H9 (cell line): ENCODE data around the gene QSOX1. TPM values are rescaled to one million over a fixed set of nuclear protein-coding genes. Genes with fewer than 3 reads are reported as not detected.

Source experiments
- DNase-seq: peaks from one replicate; pipeline ENCODE4 v3.0.0-alpha.2; 2017
- H2AFZ ChIP-seq: one replicate; pipeline ENCODE4 v1.6.1; 2013; ENCODE audit warnings: mild to moderate bottlenecking, low read length, control low read depth, moderate library complexity
- H2AK5ac ChIP-seq: 2 replicates; pipeline ENCODE4 v1.6.1; 2013; ENCODE audit warnings: low read length, control low read depth, mixed read lengths; ENCODE audit not compliant: insufficient read length
- H2BK120ac ChIP-seq: one replicate; pipeline ENCODE4 v1.6.1; 2013; ENCODE audit warnings: low read depth, mild to moderate bottlenecking, low read length, control low read depth, inconsistent platforms; ENCODE audit not compliant: poor library complexity, severe bottlenecking
- H2BK12ac ChIP-seq: 2 replicates; pipeline ENCODE4 v1.6.1; 2013; ENCODE audit warnings: low read length, control low read depth, mixed read lengths, low read depth; ENCODE audit not compliant: insufficient read length
- H2BK15ac ChIP-seq: 2 replicates; pipeline ENCODE4 v1.6.1; 2013; ENCODE audit warnings: low read depth, low read length, control low read depth
- H2BK20ac ChIP-seq: one replicate; pipeline ENCODE4 v1.6.1; 2013; ENCODE audit warnings: low read depth, mild to moderate bottlenecking, low read length, control low read depth, inconsistent platforms; ENCODE audit not compliant: poor library complexity, severe bottlenecking
- H2BK5ac ChIP-seq: 2 replicates; pipeline ENCODE4 v1.6.1; 2013; ENCODE audit warnings: low read length, control low read depth, mixed read lengths; ENCODE audit not compliant: insufficient read length
- H3K14ac ChIP-seq: 2 replicates; pipeline ENCODE4 v1.6.1; 2013; ENCODE audit warnings: low read length, control low read depth; ENCODE audit not compliant: insufficient read depth
- H3K18ac ChIP-seq: 2 replicates; pipeline ENCODE4 v1.6.1; 2013; ENCODE audit warnings: low read depth, mild to moderate bottlenecking, mixed read lengths, low read length, control low read depth; ENCODE audit not compliant: insufficient read length
- H3K23ac ChIP-seq: 2 replicates; pipeline ENCODE4 v1.6.1; 2013; ENCODE audit warnings: low read length, control low read depth, mixed read lengths, low read depth; ENCODE audit not compliant: insufficient read length
- H3K23me2 ChIP-seq: 2 replicates; pipeline ENCODE4 v1.6.1; 2013; ENCODE audit warnings: low read depth, mild to moderate bottlenecking, mixed read lengths, low read length, control low read depth; ENCODE audit not compliant: insufficient read length, poor library complexity, severe bottlenecking
- H3K27ac ChIP-seq: 2 replicates; pipeline ENCODE4 v1.5.1; 2013; ENCODE audit warnings: low read length, control low read depth, mixed read lengths, low read depth; ENCODE audit not compliant: insufficient read length
- H3K27me3 ChIP-seq: 2 replicates; pipeline ENCODE4 v1.6.1; 2013; ENCODE audit warnings: low read length, control low read depth, inconsistent platforms; ENCODE audit not compliant: insufficient read depth
- H3K4ac ChIP-seq: 2 replicates; pipeline ENCODE4 v1.6.1; 2013; ENCODE audit warnings: low read depth, mild to moderate bottlenecking, control low read depth, inconsistent platforms, low read length, moderate library complexity
- H3K4me1 ChIP-seq: 2 replicates; pipeline ENCODE4 v1.6.1; 2013; ENCODE audit warnings: low read length, control low read depth, inconsistent platforms; ENCODE audit not compliant: insufficient read depth
- H3K4me2 ChIP-seq: 2 replicates; pipeline ENCODE4 v1.6.1; 2013; ENCODE audit warnings: low read length, control low read depth, mixed read lengths; ENCODE audit not compliant: insufficient read length, insufficient read depth
- H3K56ac ChIP-seq: 2 replicates; pipeline ENCODE4 v1.6.1; 2013; ENCODE audit warnings: low read depth, mild to moderate bottlenecking, mixed read lengths, low read length, control low read depth; ENCODE audit not compliant: insufficient read length
- H3K79me1 ChIP-seq: 2 replicates; pipeline ENCODE4 v1.6.1; 2013; ENCODE audit warnings: low read depth, mild to moderate bottlenecking, moderate library complexity, low read length, control low read depth, inconsistent platforms; ENCODE audit not compliant: insufficient read depth, poor library complexity, severe bottlenecking
- H3K79me2 ChIP-seq: 2 replicates; pipeline ENCODE4 v1.6.1; 2013; ENCODE audit warnings: low read length, control low read depth, inconsistent platforms; ENCODE audit not compliant: insufficient read depth
- H3K9ac ChIP-seq: 2 replicates; pipeline ENCODE4 v1.6.1; 2013; ENCODE audit warnings: low read length, control low read depth, mixed read lengths; ENCODE audit not compliant: insufficient read length; ENCODE audit errors: extremely low read depth
- H3K9me3 ChIP-seq: one replicate; pipeline ENCODE4 v1.6.1; 2013; ENCODE audit warnings: low read depth, low read length, inconsistent platforms; ENCODE audit not compliant: control insufficient read depth
- H3T11ph ChIP-seq: one replicate; pipeline ENCODE4 v1.6.1; 2013; ENCODE audit warnings: mild to moderate bottlenecking, low read length, control low read depth, inconsistent platforms
- H4K20me1 ChIP-seq: one replicate; pipeline ENCODE4 v1.6.1; 2013; ENCODE audit not compliant: control insufficient read depth, insufficient read length, insufficient read depth
- H4K5ac ChIP-seq: 2 replicates; pipeline ENCODE4 v1.6.1; 2013; ENCODE audit warnings: low read depth, mild to moderate bottlenecking, mixed read lengths, low read length, control low read depth; ENCODE audit not compliant: insufficient read length
- H4K8ac ChIP-seq: replicated peaks from 2 replicates; pipeline ENCODE4 v1.6.1; 2013; ENCODE audit warnings: low read length, control low read depth, mixed read lengths, low read depth; ENCODE audit not compliant: insufficient read length
- H4K91ac ChIP-seq: 2 replicates; pipeline ENCODE4 v1.6.1; 2013; ENCODE audit warnings: low read depth, mild to moderate bottlenecking, moderate library complexity, mixed read lengths, low read length, control low read depth; ENCODE audit not compliant: insufficient read length
- H3K27ac Mint-ChIP-seq, 3 experiments: 2 replicates in 2 of 3; 3 replicates in 1 of 3; pipeline ENCODE4 v1.8.0; 2020 to 2021; ENCODE audit warnings: mixed read lengths in 3 of 3, mild to moderate bottlenecking in 1 of 3, moderate library complexity in 1 of 3
- H3K27me3 Mint-ChIP-seq: 2 replicates; pipeline ENCODE4 v1.8.0; 2021; ENCODE audit warnings: low read depth, mild to moderate bottlenecking, moderate library complexity, mixed read lengths
- H3K36me3 Mint-ChIP-seq, 3 experiments: 2 replicates in 2 of 3; 3 replicates in 1 of 3; pipeline ENCODE4 v1.8.0; 2020 to 2021; ENCODE audit warnings: low read depth in 3 of 3, mixed read lengths in 3 of 3; ENCODE audit not compliant: insufficient read depth in 1 of 3
- H3K4me1 Mint-ChIP-seq, 2 experiments: 2 replicates each; pipeline ENCODE4 v1.8.0; 2020; ENCODE audit warnings: mixed read lengths in 2 of 2
- H3K4me3 Mint-ChIP-seq, 2 experiments: 2 replicates in 1 of 2; 3 replicates in 1 of 2; pipeline ENCODE4 v1.8.0; 2020 to 2021; ENCODE audit warnings: mild to moderate bottlenecking in 2 of 2, mixed read lengths in 2 of 2, moderate library complexity in 1 of 2
- H3K9me3 Mint-ChIP-seq, 2 experiments: 2 replicates in 1 of 2; 3 replicates in 1 of 2; pipeline ENCODE4 v1.8.0; 2020; ENCODE audit warnings: mild to moderate bottlenecking in 2 of 2, mixed read lengths in 2 of 2, moderate library complexity in 1 of 2
- WGBS: extraction: QIAGEN DNeasy Blood & Tissue Kit; methylation state at CpG from one replicate; pipeline ENCODE4 v1.1.7; 2013; ENCODE audit warnings: missing lambda C conversion rate, low lambda C conversion rate, mixed read lengths; ENCODE audit not compliant: insufficient read length; ENCODE audit errors: extremely low coverage; 5-methylcytosine and 5-hydroxymethylcytosine counted together
- total RNA-seq: library from RNA; stranded (reverse); gene quantifications from 2 replicates; pipeline ENCODE4 v1.2.1, GENCODE V29; 2021
- TF ChIP-seq, protein P1 (sequence below): fragments of 200-600 bp; sonication (generic); conservative IDR thresholded peaks from 3 replicates; pipeline ENCODE4 v1.8.0; 2021; ENCODE audit warnings: antibody characterized with exemption, mild to moderate bottlenecking

QSOX1 gene
- total RNA-seq, 1 experiment from 2014 or later: 79.2 TPM

- no CpG with 5 or more reads among the region's 16 CpGs for WGBS
- no peak overlapping the region for H3K4me3 Mint-ChIP-seq
These were observed 3.8 kb downstream of the QSOX1 start for GRCh38 chr1:180158149-180159147.

More at GRCh38 chr1:180158149-180159147, 3.8 kb downstream of the QSOX1 start:
- H3K23me2 ChIP-seq: peaks cover 8% of the 10 kb centered on the region
- H3T11ph ChIP-seq: no peak overlapping the region
- H2BK120ac ChIP-seq: no peak overlapping the region
- H4K91ac ChIP-seq: no peak overlapping the region
- H3K27ac Mint-ChIP-seq: no peak overlapping the region
- no peak overlapping the region for H2AK5ac ChIP-seq
- TF ChIP-seq, protein P1, sequence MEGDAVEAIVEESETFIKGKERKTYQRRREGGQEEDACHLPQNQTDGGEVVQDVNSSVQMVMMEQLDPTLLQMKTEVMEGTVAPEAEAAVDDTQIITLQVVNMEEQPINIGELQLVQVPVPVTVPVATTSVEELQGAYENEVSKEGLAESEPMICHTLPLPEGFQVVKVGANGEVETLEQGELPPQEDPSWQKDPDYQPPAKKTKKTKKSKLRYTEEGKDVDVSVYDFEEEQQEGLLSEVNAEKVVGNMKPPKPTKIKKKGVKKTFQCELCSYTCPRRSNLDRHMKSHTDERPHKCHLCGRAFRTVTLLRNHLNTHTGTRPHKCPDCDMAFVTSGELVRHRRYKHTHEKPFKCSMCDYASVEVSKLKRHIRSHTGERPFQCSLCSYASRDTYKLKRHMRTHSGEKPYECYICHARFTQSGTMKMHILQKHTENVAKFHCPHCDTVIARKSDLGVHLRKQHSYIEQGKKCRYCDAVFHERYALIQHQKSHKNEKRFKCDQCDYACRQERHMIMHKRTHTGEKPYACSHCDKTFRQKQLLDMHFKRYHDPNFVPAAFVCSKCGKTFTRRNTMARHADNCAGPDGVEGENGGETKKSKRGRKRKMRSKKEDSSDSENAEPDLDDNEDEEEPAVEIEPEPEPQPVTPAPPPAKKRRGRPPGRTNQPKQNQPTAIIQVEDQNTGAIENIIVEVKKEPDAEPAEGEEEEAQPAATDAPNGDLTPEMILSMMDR: no peak
- H3K9me3 ChIP-seq: no peaks in the 10 kb centered on the region
- H3K4me1 ChIP-seq: peaks cover 3% of the 10 kb centered on the region; the same call in 1 of the 2 replicates
- DNase-seq: no peak
- no peak overlapping the region for H2BK12ac ChIP-seq
- no peaks in the 10 kb centered on the region; the same call in 1 of the 2 replicates for H3K27me3 ChIP-seq
- H2AFZ ChIP-seq: no peak overlapping the region
- H4K8ac ChIP-seq: no peak overlapping the region
- no peak overlapping the region for H3K14ac ChIP-seq
- no peak overlapping the region for H2BK20ac ChIP-seq
- no peak overlapping the region for H3K9ac ChIP-seq
- H2BK5ac ChIP-seq: no peak overlapping the region
- no peak overlapping the region for H3K4ac ChIP-seq
- H3K27me3 Mint-ChIP-seq: peaks cover 8% of the 10 kb centered on the region
- H3K4me2 ChIP-seq: no peak overlapping the region
- peaks cover 37 to 49% of the 10 kb centered on the region in 2 experiments for H3K4me1 Mint-ChIP-seq
- H3K36me3 Mint-ChIP-seq: no peaks in the 10 kb centered on the region; a peak in 1 of 7 replicates
- H2BK15ac ChIP-seq: no peak overlapping the region
- H3K9me3 Mint-ChIP-seq: no peaks in the 10 kb centered on the region
- H4K5ac ChIP-seq: no peak overlapping the region
- H3K79me2 ChIP-seq: peaks cover 3% of the 10 kb centered on the region; the same call in 1 of the 2 replicates
- H3K79me1 ChIP-seq: no peaks in the 10 kb centered on the region
- no peak overlapping the region for H3K56ac ChIP-seq
- no peak overlapping the region for H3K23ac ChIP-seq
- H3K18ac ChIP-seq: no peak overlapping the region
- H4K20me1 ChIP-seq: no peaks in the 10 kb centered on the region
- no peak overlapping the region for H3K27ac ChIP-seq
